Lung (tissue), 12 donors: ENCODE results near the gene FHOD3. TPM values are rescaled to one million over a fixed set of nuclear protein-coding genes. Genes with fewer than 3 reads are reported as not detected.

ENCODE experiments used
- ATAC-seq: fragments of 200-7000 bp; cut with Tn5 transposase; one replicate; pipeline ENCODE4 v1.9.1; 2020; ENCODE audit warnings: moderate number of reproducible peaks; ENCODE audit not compliant: insufficient read depth, low FRiP score
- DNase-seq, 3 donors: peaks; one replicate each; pipeline ENCODE4 v3.0.0-alpha.2; 2013 to 2017
- H3K27ac ChIP-seq, 2 donors: one replicate each; pipeline ENCODE4 v1.5.1; 2013; ENCODE audit warnings: mild to moderate bottlenecking in 2 of 2, moderate library complexity in 2 of 2, control low read depth in 1 of 2, inconsistent platforms in 1 of 2, low read depth in 1 of 2, low read length in 1 of 2
- H3K27me3 ChIP-seq, 3 donors: one replicate each; pipeline ENCODE4 v1.5.1; 2013; ENCODE audit warnings: low read length in 2 of 3; ENCODE audit not compliant: control insufficient read depth in 3 of 3, insufficient read depth in 3 of 3
- H3K36me3 ChIP-seq, 4 donors: one replicate each; pipeline ENCODE4 v1.5.1; 2013; ENCODE audit warnings: low read length in 4 of 4, mild to moderate bottlenecking in 1 of 4, moderate library complexity in 1 of 4; ENCODE audit not compliant: control insufficient read depth in 4 of 4, insufficient read depth in 4 of 4
- H3K4me1 ChIP-seq, 5 donors: one replicate each; pipeline ENCODE4 v1.5.1; 2013; ENCODE audit warnings: low read length in 5 of 5, mild to moderate bottlenecking in 2 of 5, moderate library complexity in 1 of 5; ENCODE audit not compliant: control insufficient read depth in 5 of 5, insufficient read depth in 5 of 5
- H3K4me3 ChIP-seq: one replicate; pipeline ENCODE4 v1.5.1; 2013; ENCODE audit warnings: mild to moderate bottlenecking, control low read depth, moderate library complexity
- H3K9ac ChIP-seq, 2 donors: one replicate each; pipeline ENCODE4 v1.5.1; 2013; ENCODE audit warnings: low read length in 2 of 2, control low read depth in 1 of 2; ENCODE audit not compliant: insufficient read depth in 1 of 2
- H3K9me3 ChIP-seq, 4 donors: one replicate each; pipeline ENCODE4 v1.5.1; 2013; ENCODE audit warnings: low read length in 3 of 4, mild to moderate bottlenecking in 1 of 4, moderate library complexity in 1 of 4; ENCODE audit not compliant: control insufficient read depth in 4 of 4, insufficient read depth in 3 of 4
- CTCF ChIP-seq: IDR thresholded peaks from 2 replicates; pipeline ENCODE4 v1.5.1; 2012; ENCODE audit warnings: mild to moderate bottlenecking; ENCODE audit errors: control extremely low read depth, extremely low read depth
- WGBS, 2 donors: extraction: QIAGEN DNeasy Blood & Tissue Kit; methylation state at CpG; one replicate each; pipeline ENCODE4 v1.1.7; 2013; 5-methylcytosine and 5-hydroxymethylcytosine counted together
- polyA plus RNA-seq, 2 donors: library from polyadenylated mRNA; stranded (reverse); fragments of 200-250 nt; gene quantifications; one replicate each; pipeline ENCODE4 v1.2.1, GENCODE V29; 2013
- total RNA-seq, 2 donors: library from RNA; depleted of rRNA in 1 of 2; stranded (reverse); fragments of >200 nt in 1 of 2; gene quantifications; one replicate each; pipeline ENCODE4 v1.2.1, GENCODE V29; 2014 to 2021
- donor health status: control.
- donor health status: control.
- donor health status: Bipolar disorder and iron deficiency.
- donor health status: healthy.
- donor health status: DM: yes; HTN: yes; CAD: no.

The FHOD3 gene
- total and polyA plus RNA-seq, 4 donors: 1.0 to 7.4 (median 2.9) TPM

GRCh38 chr18:36828157-36828629 lies 530.7 kb downstream of the FHOD3 start:
- peak overlapping the region; percentile 78 for H3K4me3 ChIP-seq
- peak overlapping the region; percentile 85 to 93 for H3K9ac ChIP-seq
- peak in 2 of 3 donors; percentile 50 to 64 for DNase-seq
- peak; percentile 1 for ATAC-seq
- H3K27me3 ChIP-seq: no peaks in the 10 kb centered on the region
- peaks cover 0 to 6% (median 0%) of the 10 kb centered on the region in 4 donors for H3K36me3 ChIP-seq
- no peaks in the 10 kb centered on the region for H3K9me3 ChIP-seq
- peaks cover 0 to 28% (median 8%) of the 10 kb centered on the region in 5 donors for H3K4me1 ChIP-seq
- 0 to 1% methylated on average over 18 of the region's 18 CpGs for WGBS, 2 donors
- H3K27ac ChIP-seq: peak overlapping the region in 1 of 2 donors; percentile 80
- no peak for TF ChIP-seq CTCF

GRCh38 chr18:36828630-36829361 lies 531.3 kb downstream of the FHOD3 start, which contains the start of the genes KIAA1328 and TPGS2:
KIAA1328 (plus strand) TSS chr18:36829127; CDS start chr18:36829139, 12 bp downstream.
TPGS2 (minus strand) TSS chr18:36829002; CDS start chr18:36828767, 235 bp downstream.
- no peak for TF ChIP-seq CTCF
- 0% methylated on average over 62 to 83 of the region's 83 CpGs for WGBS, 2 donors

More at GRCh38 chr18:36828630-36829361, 531.3 kb downstream of the FHOD3 start, which contains the start of the genes KIAA1328 and TPGS2:
- ATAC-seq (peak; percentile 98), DNase-seq (peak; percentile 89 to 93 (median 90))
- Histone ChIP-seq H3K4me3 (peak within 1 kb of the TSS; percentile 78), H3K9me3 (no peaks in the 10 kb centered on the region), H3K27ac (peak within 1 kb of the TSS; percentile 64 to 93), H3K27me3 (no peaks in the 10 kb centered on the region), H3K9ac (peak within 1 kb of the TSS; percentile 89 to 93), H3K36me3 (peaks cover 0 to 6% (median 0%) of the 10 kb centered on the region in 4 donors), H3K4me1 (peaks cover 0 to 28% (median 8%) of the 10 kb centered on the region in 5 donors)

Other genes starting within 250 kb of the FHOD3 start
- 10 to 100 TPM; 33.6 to 61.3 TPM for gene RPRD1A, start 230.2 kb upstream of the FHOD3 start, total RNA-seq
- gene RPRD1A, start 230.2 kb upstream of the FHOD3 start, polyA plus RNA-seq: 10 to 100 TPM; 21.3 to 27.3 TPM
- gene SLC39A6, start 168.4 kb upstream of the FHOD3 start, total RNA-seq: 10 to 100 TPM; 29.3 to 59.2 TPM
- 10 to 100 TPM in 1 of 2 donors, 1 to 10 TPM in 1; 4.7 to 32.7 TPM for gene SLC39A6, start 168.4 kb upstream of the FHOD3 start, polyA plus RNA-seq
- 100 to 1,000 TPM in 1 of 2 donors, 10 to 100 TPM in 1; 48.6 to 257 TPM for gene ELP2, start 167.8 kb upstream of the FHOD3 start, total RNA-seq
- gene ELP2, start 167.8 kb upstream of the FHOD3 start, polyA plus RNA-seq: 10 to 100 TPM; 31.4 to 65.1 TPM
- gene MOCOS, start 110.2 kb upstream of the FHOD3 start, total RNA-seq: 1 to 10 TPM in 1 of 2 donors, under 1 TPM in 1; 0.68 to 4.0 TPM
- gene MOCOS, start 110.2 kb upstream of the FHOD3 start, polyA plus RNA-seq: 1 to 10 TPM; 2.4 to 4.1 TPM